NOMO-1 treated with DMSO at 0.1 percent for 48 hours (cell line): ENCODE results near the gene FAM168B.

Experiments used
- DNase-seq: peaks from one replicate; lab custom pipeline; 2025; ENCODE audit not compliant: unreplicated experiment; lab: John Stamatoyannopoulos, UW

Gene FAM168B

DNA sequence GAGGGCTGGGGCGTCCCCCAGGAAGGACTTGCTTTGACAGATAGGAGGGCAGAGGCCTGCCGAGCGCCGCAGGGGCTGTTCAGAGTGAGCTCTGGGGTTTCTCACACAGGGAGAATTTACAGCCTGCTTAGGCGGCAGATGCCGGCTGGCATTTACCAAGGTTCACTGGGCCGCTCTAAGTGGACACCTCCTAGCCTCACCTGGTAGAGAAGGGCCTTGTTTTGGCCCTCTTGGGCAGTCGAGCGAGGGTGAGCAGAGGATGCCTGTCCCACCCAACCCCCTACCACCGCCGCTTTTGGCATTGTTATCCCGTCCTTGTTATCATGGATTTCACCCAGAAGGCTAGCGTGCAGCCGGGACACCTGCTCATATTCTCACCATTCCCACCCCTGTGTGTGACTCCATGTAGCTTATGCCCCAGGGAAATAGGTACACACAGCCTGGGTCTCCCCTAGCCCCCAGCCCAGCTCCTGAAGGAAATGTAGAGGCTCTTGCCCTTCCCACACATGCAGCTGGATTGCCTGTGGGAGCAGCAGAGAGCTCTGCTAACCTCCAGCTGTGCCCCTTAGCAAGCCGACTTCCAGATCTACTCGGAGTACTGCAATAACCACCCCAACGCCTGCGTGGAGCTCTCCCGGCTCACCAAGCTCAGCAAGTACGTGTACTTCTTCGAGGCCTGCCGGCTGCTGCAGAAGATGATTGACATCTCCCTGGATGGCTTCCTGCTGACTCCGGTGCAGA is 52.4 kb downstream of the FAM168B start:
- no peak for DNase-seq

DNA sequence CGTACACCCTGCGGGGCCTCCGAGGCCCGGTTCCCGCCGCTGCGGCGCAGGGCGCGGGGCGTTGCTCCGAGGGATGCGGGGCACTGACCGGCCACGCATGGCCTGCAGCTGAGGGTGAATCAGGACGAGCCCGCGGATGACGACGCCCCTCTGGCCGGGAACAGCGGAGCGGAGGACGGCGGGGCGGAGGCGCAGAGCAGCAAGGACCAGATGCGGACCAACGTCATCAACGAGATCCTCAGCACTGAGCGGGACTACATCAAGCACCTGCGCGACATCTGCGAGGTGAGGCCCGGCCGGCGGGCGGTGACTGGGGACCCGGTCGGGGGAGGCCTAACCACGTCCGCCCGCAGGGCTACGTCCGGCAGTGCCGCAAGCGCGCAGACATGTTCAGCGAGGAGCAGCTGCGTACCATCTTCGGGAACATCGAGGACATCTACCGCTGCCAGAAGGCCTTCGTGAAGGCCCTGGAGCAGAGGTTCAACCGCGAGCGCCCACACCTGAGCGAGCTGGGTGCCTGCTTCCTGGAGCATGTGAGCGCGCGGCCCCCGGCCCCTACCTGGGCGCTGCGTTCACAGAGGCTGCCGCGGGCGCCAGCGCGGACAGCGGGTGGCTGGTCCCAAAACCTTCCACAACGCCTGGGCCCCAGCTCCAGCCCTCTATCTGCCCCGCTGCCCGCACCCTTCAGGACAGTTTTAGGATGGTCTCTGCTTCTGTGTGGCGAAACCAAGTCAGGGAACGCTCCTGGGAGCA is 53.2 kb downstream of the FAM168B start:
- no peak for DNase-seq

DNA sequence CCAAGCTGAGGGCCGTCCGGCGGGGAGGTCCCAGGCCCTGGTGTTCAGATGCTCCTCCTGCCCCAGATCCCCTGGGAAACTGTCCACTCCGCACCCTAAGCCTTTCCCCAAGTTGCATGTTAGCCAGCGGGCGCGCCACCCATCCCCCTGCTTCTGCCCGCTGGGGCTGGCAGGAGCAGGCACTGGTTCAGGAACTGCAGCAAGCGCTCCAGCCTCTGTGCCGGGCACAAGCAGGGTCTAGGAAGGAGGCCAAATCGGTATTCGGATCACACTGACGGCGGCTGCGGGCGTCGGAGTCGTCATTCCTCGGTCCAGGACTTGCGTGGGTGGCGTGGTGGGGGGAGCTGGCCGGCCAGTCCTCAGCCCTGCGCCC is 53.7 kb downstream of the FAM168B start:
- DNase-seq = no peak

DNA sequence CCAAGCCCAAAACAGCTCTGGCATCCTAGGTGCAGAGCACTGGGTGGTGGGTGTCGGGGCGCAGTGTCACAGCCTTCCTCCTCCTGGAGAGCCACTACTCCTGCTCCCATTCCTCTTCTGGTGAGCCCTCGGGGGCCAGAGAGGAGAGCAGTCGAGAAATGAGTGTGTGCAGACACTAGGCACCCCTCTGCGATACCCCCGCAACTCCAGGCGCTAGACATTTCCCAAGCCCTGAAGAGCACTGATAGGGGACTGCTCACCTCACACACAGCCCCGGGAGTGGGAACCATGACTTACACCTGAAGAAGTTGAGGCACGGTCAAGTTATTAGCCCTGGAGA is 54.2 kb downstream of the FAM168B start:
- no peak for DNase-seq

DNA sequence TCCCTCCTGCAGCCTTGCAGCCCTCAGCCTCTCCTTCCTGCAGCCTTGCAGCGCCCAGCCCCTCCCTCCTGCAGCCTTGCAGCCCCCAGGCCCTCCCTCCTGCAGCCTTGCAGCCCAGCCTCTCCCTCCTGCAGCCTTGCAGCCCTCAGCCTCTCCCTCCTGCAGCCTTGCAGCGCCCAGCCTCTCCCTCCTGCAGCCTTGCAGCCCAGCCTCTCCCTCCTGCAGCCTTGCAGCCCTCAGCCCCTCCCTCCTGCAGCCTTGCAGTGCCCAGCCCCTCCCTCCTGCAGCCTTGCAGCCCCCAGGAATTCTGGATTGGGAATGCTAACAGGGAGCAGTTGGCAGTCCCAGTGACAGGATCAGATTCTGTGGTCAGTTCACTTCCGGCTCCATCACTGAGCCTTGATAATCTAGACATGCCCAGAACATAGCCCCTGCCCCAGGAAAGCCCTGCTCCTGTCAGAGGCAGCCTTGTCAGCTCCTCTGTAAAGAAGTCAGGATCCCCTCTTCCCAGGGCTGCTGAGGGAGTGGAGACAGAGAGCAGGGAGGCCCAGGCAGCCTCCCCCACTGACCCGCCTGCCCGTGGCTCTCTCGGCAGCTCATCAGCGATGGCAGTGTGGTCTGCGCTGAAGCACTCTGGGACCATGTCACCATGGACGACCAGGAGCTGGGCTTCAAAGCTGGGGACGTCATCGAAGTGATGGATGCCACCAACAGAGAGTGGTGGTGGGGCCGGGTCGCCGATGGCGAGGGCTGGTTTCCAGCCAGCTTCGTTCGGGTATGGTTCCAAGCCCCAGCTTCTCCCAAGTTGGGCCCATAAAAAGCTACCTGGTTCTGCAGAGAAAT is 54.8 kb downstream of the FAM168B start:
- DNase-seq = no peak

DNA sequence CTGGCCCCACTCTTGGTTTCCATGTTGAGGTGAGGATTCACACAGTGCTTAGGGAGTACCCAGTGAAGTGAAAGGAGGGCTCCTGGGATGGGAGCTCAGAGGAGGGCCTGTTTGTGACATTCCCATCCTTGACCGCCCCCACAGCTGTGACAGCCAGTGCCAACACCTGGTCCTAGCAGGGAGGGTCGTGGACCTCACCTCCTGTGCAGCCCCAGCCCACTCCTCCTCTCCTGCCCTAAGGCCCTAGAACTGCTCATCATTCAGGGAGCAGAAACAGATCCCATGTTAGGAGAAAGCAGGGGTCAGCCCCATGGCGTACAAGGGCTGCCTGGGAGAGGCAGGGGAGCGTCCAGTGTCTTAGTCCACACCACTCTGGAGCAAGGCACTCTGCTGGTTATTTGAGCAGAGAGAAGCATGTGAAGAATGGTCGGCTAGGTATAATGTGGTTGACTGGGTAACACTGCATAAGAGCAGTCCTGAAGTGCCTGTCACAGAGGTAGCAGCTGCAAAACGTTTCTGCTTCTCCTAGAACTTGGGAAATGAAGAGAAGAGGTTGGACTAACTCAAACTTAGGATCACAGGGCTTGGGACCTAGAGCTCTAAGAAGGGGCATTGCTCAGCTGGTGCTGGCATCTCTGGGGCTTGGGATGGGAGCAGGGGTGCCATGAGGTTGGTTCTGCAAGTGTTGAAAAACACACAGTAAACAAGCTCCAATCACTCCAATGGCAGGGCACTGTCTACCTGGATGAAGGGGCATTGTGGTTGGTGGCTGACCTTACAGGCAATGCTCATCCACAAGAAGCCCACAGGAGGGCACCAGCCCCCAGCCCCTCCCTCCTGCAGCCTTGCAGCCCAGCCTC is 55.6 kb downstream of the FAM168B start:
- no peak for DNase-seq

DNA sequence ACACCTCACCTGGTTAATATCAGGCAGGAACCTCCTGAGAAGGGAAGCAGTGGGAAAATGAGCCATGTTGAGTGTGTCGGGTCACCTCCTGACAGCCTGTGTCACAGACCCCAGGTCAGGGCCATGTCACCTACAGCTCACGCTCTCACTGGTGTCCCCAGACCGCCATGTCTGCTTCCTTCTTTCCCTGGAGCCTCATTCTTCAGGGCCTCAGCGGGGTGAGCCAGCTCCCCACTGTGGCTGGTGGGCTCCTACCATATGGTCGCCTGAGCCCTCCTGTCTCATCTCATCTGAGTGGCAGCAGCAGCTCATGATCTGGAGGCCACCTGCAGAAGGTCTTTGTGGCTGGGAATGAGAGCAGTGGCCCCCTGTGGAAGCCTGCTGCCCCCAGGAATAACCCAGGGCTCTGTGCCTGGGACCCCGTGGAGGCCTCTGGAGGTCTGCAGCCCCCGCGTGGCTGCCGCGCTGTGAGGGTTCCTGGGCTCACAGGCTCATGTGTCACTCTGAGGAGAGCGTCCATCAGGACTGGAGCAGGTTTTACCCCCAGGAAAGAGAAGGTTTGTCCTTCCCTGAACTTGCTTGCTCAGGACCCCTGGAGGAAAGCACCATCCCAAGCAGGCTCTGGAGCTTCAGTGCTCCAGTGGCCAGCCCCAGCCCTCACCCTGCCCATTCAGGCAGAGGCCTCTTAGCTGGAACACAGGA is 56.4 kb downstream of the FAM168B start:
- no peak for DNase-seq

DNA sequence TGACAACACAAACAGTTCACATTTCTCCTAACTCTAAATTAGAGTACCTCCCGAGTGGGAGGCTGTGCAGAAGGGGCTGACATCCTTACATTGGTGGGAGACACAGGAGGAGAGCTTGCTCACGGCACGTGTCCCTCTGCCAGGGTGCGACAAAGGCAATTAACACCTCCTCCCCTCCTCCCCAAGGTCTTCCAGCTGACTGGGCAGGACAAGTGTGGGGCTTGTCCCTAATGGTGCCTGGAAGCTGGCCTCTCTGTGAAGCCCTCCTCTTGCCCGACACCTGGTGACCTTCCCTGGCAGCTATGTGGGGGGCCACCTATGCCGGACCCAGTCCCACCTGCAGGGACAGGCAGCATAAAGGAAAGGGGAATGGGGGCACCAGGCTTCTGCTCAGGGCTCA is 57.0 kb downstream of the FAM168B start:
- DNase-seq = no peak

DNA sequence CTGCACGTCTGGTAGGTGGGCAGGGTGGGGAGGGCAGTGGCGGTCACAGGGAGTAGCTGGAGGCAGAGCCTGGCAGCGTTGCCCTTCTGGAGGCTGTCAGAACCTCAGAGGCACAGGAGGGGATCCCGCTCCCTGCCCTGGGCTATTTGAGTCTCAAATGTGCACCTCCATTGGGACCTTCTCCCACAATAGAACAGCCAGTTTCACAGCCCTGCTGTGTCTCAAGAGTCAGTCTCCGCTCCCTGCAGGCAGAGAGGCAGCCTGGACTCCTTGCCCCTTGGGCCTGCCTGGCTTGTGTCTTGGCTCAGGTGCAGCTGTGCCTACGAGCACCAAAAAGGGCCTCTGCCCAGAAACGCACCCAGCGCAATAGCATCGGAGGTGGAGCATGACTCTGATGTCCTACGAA is 57.4 kb downstream of the FAM168B start:
- no peak for DNase-seq

DNA sequence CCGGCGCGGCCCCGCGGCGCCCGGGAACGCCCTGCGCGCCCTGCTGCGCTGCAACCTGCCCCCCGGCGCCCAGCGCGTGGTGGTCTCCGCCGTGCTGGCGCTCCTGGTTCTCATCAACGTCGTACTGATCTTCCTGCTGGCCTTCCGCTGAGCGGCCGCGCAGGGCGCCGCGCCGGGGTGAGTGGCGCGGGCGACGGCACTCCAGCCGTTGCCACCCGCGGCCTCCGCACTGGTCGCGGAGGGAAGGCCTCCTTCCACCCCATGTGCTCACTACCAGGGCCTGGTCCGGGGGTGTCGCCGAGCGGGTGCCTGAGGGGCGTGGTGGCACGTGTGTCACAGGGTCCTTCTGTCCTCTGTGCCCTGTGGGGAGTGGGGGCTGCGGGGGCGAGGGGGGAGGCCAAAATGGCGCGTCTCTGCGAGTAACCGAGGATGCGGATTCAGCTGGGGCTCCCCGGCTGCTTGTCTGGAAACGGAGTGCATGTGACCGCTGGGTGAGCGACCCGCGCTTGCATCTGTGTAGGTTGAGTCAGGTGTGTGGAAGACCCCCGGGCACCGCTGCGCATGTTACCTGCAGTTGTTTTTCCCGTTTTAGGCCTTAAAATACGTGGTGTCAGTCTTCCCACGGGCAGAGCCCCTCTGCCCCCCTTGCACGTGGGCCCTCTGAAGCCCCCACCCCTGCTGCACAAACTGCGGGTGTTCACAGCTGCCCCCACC is 58.0 kb downstream of the FAM168B start:
- no peak for DNase-seq

DNA sequence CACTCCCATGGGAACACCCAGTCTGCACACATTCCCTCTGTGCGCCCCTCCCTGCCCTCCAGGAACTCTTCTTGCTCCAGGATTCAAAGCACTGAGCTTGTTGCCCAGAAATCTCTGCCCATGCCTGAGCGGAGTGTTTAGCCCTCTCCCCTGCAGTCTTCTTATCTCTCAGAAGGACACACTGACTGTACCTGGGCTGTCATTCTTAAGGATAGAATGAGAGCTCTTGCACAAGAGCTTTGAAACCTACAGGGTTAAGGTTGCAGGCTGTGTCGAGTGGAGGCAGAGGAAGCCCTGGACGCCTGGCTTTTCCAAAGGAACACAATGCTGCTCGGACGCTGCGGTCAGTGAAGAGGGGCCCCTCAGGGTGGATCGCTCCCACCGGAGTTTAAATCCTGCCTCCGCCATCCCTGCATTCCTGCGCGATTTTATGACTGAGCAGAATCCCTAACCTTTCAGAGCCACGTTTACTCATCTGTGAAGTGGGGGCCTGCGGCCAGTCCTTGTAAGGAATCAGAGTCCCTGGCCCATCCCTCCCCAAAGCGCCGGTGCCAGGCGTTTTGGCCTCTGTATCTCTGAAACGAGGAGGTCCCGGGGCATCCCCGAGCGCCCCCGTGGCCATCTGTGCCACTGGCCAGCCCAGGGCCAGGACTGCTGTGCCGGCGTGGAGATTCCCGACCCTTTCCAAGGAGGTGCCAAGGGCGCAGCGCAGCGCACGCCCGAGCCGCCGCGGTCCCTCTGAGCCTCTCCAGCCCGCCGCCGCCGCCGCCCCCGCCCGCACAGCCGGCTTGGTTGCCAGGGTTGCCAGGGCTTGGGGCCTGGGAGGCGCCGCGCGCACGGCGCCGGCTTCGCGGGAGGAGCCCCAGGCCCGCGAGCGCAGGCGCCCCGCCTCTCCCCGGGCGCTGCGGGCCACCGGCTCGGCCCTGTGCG is 58.9 kb downstream of the FAM168B start:
- DNase-seq = no peak

DNA sequence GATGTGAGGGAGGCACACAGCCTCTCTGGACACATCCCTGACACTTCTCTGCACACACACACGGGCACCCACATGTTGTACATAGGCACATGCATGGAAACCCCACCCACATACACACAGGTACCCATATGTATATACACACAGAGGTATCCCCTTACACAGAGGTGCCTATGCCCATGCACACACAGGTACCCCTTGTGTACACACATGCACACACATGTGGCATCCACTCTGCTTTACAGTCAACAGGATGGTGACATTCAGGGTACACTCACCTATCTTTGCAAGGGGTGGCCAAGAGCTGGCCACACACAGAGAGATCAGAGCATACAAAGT is 59.5 kb downstream of the FAM168B start:
- no peak for DNase-seq

DNA sequence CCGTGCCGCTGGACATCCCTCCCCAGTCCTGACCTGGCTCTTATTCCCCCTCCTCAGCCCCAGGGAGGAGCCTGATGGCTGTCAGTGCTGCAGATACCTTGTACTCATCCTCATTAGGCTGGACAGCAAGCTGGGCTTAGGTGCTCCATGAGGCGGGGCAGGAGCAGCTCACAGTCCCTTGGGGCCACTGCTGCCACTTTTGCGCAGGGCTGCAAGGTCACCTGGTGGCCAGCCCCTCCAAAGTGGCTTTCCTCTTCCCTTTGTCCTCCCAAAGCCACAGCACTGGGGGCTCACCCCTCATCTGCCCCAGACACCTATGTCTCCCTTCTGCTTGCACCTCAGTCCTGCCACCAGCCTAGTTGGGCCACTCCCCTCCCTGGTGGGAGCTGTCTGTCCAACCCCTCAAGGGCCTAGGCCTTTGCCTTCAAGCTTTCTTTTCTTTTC is 60.8 kb downstream of the FAM168B start:
- DNase-seq = no peak

DNA sequence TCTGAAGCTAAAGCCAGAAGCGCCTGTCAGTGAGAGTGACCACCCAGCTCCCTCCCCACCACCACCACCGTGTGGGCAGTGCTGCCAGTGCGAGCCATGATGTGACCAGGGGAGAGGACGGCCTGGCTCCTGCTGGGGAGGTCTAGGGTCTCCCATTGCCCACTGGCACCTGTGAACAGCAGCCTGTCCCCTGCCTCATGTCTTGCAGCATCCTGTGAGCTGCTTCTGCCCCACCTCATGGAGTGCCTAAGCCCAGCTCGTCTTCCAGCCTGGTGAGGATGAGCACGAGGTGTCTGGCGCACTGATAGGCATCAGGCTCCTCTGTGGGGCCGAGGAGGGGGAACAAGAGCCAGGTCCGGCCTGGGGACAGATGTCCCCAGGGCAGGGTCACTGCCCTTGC is 61.4 kb downstream of the FAM168B start:
- DNase-seq = no peak

DNA sequence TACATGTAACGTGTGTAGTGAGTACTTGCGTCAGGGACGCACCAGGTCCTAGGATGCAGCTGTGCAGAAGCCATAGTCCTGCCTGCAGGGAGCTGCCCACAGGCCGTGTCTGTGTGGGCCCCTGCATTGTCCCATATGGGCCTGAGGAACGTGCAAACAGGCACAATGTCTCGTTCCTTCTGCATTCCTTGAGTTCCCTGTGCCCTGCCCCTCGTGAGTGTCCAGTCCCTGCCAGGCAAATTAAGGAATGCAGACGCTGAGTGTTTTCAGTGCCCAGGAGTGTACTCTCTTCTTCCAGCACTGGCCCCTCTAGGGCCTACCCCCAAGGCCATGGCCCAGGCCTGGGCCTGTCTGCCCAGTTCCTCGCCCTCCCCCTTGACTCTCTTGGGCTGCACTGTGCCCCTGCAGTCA is 61.8 kb downstream of the FAM168B start:
- DNase-seq = no peak

DNA sequence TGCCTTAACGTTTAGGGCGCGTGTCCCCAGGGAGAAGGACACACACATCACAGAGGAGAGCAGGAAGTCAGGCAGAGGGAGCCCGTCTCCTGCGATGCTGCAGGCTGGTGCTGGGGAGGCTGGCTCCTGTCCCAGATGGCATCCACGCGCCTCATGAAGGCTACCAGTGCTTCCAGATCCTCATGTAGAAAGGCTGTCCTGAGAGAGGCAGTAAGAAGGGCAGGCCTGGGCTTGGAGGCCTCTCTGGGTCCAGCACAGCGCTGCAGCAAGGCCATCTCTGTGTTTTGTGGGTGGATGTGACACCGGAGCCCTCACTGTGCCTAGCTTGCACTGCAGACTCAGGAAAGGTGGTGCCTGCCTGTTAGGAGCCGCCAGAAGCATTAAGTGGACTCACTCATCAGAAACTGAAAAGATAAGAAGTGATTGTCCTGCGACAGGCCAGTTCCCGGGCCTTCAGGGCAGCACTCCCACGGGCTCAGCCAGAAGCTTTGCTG is 62.7 kb downstream of the FAM168B start:
- DNase-seq = no peak

DNA sequence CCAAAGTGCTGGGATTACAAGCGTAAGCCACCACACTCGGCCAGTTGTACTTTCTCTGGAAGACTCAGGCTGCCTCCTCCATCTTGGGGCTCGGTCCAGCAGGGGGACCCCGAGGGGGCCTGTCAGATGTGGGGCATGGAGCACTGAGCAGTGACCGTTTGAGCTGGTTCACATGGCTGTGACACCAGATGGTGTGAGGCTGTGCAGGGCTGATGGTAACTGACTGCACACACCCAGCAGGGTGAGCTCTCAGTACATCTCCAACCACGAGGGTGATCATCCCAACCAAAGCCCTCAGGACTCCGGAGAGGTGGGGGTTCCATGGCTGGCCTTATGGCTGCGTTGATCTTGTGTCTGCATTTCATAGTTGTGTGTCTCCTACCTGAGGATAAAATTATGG is 63.4 kb downstream of the FAM168B start:
- DNase-seq = no peak
